Lung (tissue), 12 donors: ENCODE results near the gene SHANK2. TPM values are rescaled to one million over a fixed set of nuclear protein-coding genes. Genes with fewer than 3 reads are reported as not detected.
A peak's percentile ranks its signal among the peaks of the same experiment; 100 is the strongest.

Experiments used
- ATAC-seq: fragments of 200-7000 bp; cut with Tn5 transposase; one replicate; pipeline ENCODE4 v1.9.1; 2020; ENCODE audit warnings: moderate number of reproducible peaks; ENCODE audit not compliant: insufficient read depth, low FRiP score
- DNase-seq, 3 donors: peaks; one replicate each; pipeline ENCODE4 v3.0.0-alpha.2; 2013 to 2017
- H3K27ac ChIP-seq, 2 donors: one replicate each; pipeline ENCODE4 v1.5.1; 2013; ENCODE audit warnings: mild to moderate bottlenecking in 2 of 2, moderate library complexity in 2 of 2, control low read depth in 1 of 2, inconsistent platforms in 1 of 2, low read depth in 1 of 2, low read length in 1 of 2
- H3K27me3 ChIP-seq, 3 donors: one replicate each; pipeline ENCODE4 v1.5.1; 2013; ENCODE audit warnings: low read length in 2 of 3; ENCODE audit not compliant: control insufficient read depth in 3 of 3, insufficient read depth in 3 of 3
- H3K36me3 ChIP-seq, 4 donors: one replicate each; pipeline ENCODE4 v1.5.1; 2013; ENCODE audit warnings: low read length in 4 of 4, mild to moderate bottlenecking in 1 of 4, moderate library complexity in 1 of 4; ENCODE audit not compliant: control insufficient read depth in 4 of 4, insufficient read depth in 4 of 4
- H3K4me1 ChIP-seq, 5 donors: one replicate each; pipeline ENCODE4 v1.5.1; 2013; ENCODE audit warnings: low read length in 5 of 5, mild to moderate bottlenecking in 2 of 5, moderate library complexity in 1 of 5; ENCODE audit not compliant: control insufficient read depth in 5 of 5, insufficient read depth in 5 of 5
- H3K4me3 ChIP-seq: one replicate; pipeline ENCODE4 v1.5.1; 2013; ENCODE audit warnings: mild to moderate bottlenecking, control low read depth, moderate library complexity
- H3K9ac ChIP-seq, 2 donors: one replicate each; pipeline ENCODE4 v1.5.1; 2013; ENCODE audit warnings: low read length in 2 of 2, control low read depth in 1 of 2; ENCODE audit not compliant: insufficient read depth in 1 of 2
- H3K9me3 ChIP-seq, 4 donors: one replicate each; pipeline ENCODE4 v1.5.1; 2013; ENCODE audit warnings: low read length in 3 of 4, mild to moderate bottlenecking in 1 of 4, moderate library complexity in 1 of 4; ENCODE audit not compliant: control insufficient read depth in 4 of 4, insufficient read depth in 3 of 4
- WGBS, 2 donors: extraction: QIAGEN DNeasy Blood & Tissue Kit; methylation state at CpG; one replicate each; pipeline ENCODE4 v1.1.7; 2013; 5-methylcytosine and 5-hydroxymethylcytosine counted together
- polyA plus RNA-seq, 2 donors: library from polyadenylated mRNA; stranded (reverse); fragments of 200-250 nt; gene quantifications; one replicate each; pipeline ENCODE4 v1.2.1, GENCODE V29; 2013
- total RNA-seq, 2 donors: library from RNA; depleted of rRNA in 1 of 2; stranded (reverse); fragments of >200 nt in 1 of 2; gene quantifications; one replicate each; pipeline ENCODE4 v1.2.1, GENCODE V29; 2014 to 2021
- TF ChIP-seq, protein P1 (sequence below): IDR thresholded peaks from 2 replicates; pipeline ENCODE4 v1.5.1; 2012; ENCODE audit warnings: mild to moderate bottlenecking; ENCODE audit errors: control extremely low read depth, extremely low read depth
- donor health status: control.
- donor health status: control.
- donor health status: Bipolar disorder and iron deficiency.
- donor health status: healthy.
- donor health status: DM: yes; HTN: yes; CAD: no.

The SHANK2 gene
- total and polyA plus RNA-seq, 4 donors = 3.0 to 55.4 (median 25.9) TPM

DNA sequence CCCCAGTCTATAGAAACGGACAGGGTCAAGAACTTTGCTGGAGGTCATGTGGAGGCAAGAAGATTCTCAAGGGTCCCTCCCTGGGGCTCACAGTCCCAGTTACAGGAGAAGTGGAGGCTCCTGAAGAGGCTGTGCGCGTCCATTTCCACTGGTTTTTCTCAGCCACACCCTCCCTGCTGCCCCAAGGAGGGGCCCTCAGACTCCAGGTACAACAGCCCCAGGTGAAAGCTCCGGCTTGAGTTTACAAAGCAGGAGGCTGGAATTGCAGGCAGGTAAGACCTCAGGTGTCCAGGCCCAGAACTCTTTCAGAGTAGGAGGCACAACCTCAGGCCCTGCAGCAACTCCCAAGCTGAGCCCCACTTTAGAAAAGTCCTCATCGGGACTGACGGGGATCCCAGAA, 3.1 kb downstream of the SHANK2 start:
- TF ChIP-seq, protein P1, sequence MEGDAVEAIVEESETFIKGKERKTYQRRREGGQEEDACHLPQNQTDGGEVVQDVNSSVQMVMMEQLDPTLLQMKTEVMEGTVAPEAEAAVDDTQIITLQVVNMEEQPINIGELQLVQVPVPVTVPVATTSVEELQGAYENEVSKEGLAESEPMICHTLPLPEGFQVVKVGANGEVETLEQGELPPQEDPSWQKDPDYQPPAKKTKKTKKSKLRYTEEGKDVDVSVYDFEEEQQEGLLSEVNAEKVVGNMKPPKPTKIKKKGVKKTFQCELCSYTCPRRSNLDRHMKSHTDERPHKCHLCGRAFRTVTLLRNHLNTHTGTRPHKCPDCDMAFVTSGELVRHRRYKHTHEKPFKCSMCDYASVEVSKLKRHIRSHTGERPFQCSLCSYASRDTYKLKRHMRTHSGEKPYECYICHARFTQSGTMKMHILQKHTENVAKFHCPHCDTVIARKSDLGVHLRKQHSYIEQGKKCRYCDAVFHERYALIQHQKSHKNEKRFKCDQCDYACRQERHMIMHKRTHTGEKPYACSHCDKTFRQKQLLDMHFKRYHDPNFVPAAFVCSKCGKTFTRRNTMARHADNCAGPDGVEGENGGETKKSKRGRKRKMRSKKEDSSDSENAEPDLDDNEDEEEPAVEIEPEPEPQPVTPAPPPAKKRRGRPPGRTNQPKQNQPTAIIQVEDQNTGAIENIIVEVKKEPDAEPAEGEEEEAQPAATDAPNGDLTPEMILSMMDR = no peak
- no peaks in the 10 kb centered on the region for H3K36me3 ChIP-seq
- H3K9ac ChIP-seq = no peak overlapping the region
- H3K27ac ChIP-seq = no peak overlapping the region
- peaks cover 0 to 18% (median 9%) of the 10 kb centered on the region in 3 donors for H3K27me3 ChIP-seq
- WGBS, 2 donors = 69 to 79% methylated on average over 6 of the region's 6 CpGs
- H3K4me1 ChIP-seq = peaks cover 9 to 46% (median 14%) of the 10 kb centered on the region in 5 donors
- DNase-seq = peak in 1 of 3 donors; percentile 21
- peaks cover 0 to 2% (median 0%) of the 10 kb centered on the region in 4 donors for H3K9me3 ChIP-seq
- no peak for ATAC-seq
- H3K4me3 ChIP-seq = no peak overlapping the region

DNA sequence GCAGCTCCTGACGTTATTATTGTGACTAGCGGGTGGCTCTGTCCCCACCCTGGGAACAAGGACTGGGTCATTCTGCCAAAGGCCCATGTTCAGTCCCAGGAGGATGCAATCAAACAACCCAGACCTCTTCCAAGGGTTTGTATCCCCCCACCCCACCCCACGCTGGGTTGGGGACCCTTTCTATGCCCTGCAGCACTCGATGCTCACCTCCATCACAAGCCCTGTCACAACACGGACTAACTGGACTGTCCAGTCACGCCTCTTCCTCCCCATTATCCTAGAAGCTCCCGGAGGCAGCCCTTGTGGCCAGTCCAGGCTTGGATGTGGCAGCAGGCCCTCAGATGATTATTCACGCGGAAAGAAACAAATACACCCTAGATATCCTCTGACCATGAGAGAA, 3.7 kb downstream of the SHANK2 start:
- Histone ChIP-seq H3K36me3 (no peaks in the 10 kb centered on the region), H3K9ac (no peak overlapping the region), H3K9me3 (peaks cover 0 to 2% (median 0%) of the 10 kb centered on the region in 4 donors), H3K4me1 (peaks cover 8 to 39% (median 12%) of the 10 kb centered on the region in 5 donors), H3K4me3 (no peak overlapping the region), H3K27ac (no peak overlapping the region), H3K27me3 (peaks cover 0 to 15% (median 9%) of the 10 kb centered on the region in 3 donors)
- TF ChIP-seq, protein P1 = no peak
- no peak for ATAC-seq
- DNase-seq = no peak
- WGBS, 2 donors = 76 to 80% methylated on average over 9 of the region's 9 CpGs

DNA sequence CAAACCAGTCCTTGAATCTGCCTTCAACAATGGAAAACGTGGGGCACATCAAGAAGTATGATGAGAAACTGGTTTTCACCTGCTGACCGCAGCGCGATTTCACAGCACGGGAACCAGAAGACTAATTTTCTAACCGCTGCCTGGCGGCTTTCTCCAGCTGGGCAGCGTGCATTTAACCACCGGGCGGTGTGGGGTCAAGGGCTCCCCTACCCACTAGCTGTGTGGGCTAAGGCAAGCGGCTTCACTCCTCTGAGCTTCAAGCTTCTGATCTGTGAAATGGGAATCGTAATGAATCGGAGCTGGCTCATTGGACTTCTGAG, 4.2 kb downstream of the SHANK2 start:
- ATAC-seq (no peak), DNase-seq (peak in 1 of 3 donors; percentile 12)
- no peak overlapping the region for H3K9ac ChIP-seq
- H3K27ac ChIP-seq = no peak overlapping the region
- peaks cover 0 to 12% (median 9%) of the 10 kb centered on the region in 3 donors for H3K27me3 ChIP-seq
- H3K4me3 ChIP-seq = no peak overlapping the region
- TF ChIP-seq, protein P1 = no peak
- peaks cover 6 to 36% (median 12%) of the 10 kb centered on the region in 5 donors for H3K4me1 ChIP-seq
- H3K36me3 ChIP-seq = no peaks in the 10 kb centered on the region
- peaks cover 0 to 2% (median 0%) of the 10 kb centered on the region in 4 donors for H3K9me3 ChIP-seq
- 91% methylated on average over 13 of the region's 13 CpGs for WGBS, 2 donors
